Endothelial cell of umbilical vein (primary cell): ENCODE measurements around the gene KCNJ12.
"Not testable (repeated sequence)": the region's sequence is repeated elsewhere in the genome, so short reads cannot be mapped to it uniquely, and the experiment has no call there.

ENCODE experiments used
- EZH2 ChIP-seq: IDR thresholded peaks from 2 replicates; pipeline ENCODE4 v1.6.1; 2012; ENCODE audit warnings: borderline replicate concordance, low read depth, mild to moderate bottlenecking, moderate library complexity, low read length, inconsistent platforms; ENCODE audit not compliant: severe bottlenecking
- GATA2 ChIP-seq: IDR thresholded peaks from 2 replicates; pipeline ENCODE4 v1.7.0; 2011; ENCODE audit warnings: low read depth, mild to moderate bottlenecking, moderate library complexity, mixed read lengths, low read length; ENCODE audit not compliant: insufficient read length, insufficient read depth
- POLR2A ChIP-seq: IDR thresholded peaks from 2 replicates; pipeline ENCODE4 v1.6.1; 2012; ENCODE audit warnings: low read depth, mild to moderate bottlenecking, control low read depth, low read length
- POLR2AphosphoS5 ChIP-seq: IDR thresholded peaks from 2 replicates; pipeline ENCODE4 v1.6.1; 2012; ENCODE audit warnings: low read depth, mild to moderate bottlenecking, control low read depth, low read length, moderate library complexity; ENCODE audit not compliant: insufficient read depth
- TF ChIP-seq, protein P1 (sequence below), 2 donors: IDR thresholded peaks; 1 replicate in 1 of 2; 2 replicates in 1 of 2; pipeline ENCODE4 v1.5.1; 2011; ENCODE audit warnings: low read length in 2 of 2, mild to moderate bottlenecking in 2 of 2, moderate library complexity in 2 of 2, control low read depth in 1 of 2, inconsistent platforms in 1 of 2, low read depth in 1 of 2; ENCODE audit not compliant: insufficient read depth in 1 of 2; ENCODE audit errors: extremely low read depth in 1 of 2
- TF ChIP-seq, protein P2 (sequence below): IDR thresholded peaks from 2 replicates; pipeline ENCODE4 v1.6.1; 2011; ENCODE audit not compliant: insufficient read depth, insufficient read length

DNA sequence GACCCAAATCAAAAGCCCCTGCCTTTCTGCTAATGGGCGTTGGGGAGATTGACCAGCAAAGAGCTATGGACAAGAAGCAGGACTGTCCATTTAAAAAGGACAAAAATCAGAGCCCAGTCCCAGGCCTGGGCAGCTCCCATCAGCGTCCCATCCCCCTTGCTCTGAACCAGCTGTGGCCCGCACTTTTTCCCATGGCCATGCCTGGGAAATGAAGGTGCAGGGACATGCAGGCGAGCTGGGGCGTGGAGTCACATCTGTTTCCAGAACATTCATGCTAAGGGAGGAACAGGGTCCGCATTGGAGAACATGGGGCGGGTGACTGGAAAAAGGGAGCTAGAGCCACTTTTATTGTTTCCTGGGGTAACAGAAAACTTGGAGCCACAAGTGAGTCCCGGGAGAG, 50.7 kb downstream of the KCNJ12 start:
- TF ChIP-seq, protein P1, sequence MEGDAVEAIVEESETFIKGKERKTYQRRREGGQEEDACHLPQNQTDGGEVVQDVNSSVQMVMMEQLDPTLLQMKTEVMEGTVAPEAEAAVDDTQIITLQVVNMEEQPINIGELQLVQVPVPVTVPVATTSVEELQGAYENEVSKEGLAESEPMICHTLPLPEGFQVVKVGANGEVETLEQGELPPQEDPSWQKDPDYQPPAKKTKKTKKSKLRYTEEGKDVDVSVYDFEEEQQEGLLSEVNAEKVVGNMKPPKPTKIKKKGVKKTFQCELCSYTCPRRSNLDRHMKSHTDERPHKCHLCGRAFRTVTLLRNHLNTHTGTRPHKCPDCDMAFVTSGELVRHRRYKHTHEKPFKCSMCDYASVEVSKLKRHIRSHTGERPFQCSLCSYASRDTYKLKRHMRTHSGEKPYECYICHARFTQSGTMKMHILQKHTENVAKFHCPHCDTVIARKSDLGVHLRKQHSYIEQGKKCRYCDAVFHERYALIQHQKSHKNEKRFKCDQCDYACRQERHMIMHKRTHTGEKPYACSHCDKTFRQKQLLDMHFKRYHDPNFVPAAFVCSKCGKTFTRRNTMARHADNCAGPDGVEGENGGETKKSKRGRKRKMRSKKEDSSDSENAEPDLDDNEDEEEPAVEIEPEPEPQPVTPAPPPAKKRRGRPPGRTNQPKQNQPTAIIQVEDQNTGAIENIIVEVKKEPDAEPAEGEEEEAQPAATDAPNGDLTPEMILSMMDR (IDR thresholded peaks at IDR 0.05; ENCODE audit: extremely low read depth in 1 of 2, insufficient read depth in 1 of 2, low read depth in 1 of 2, low read length in 2 of 2): not testable (repeated sequence)
- TF ChIP-seq, protein P2, sequence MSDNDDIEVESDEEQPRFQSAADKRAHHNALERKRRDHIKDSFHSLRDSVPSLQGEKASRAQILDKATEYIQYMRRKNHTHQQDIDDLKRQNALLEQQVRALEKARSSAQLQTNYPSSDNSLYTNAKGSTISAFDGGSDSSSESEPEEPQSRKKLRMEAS: not testable (repeated sequence)
- not testable (repeated sequence) for TF ChIP-seq POLR2AphosphoS5, EZH2, POLR2A, GATA2
